ENCODE measurements around the gene HGFAC.

The HGFAC gene

DNA sequence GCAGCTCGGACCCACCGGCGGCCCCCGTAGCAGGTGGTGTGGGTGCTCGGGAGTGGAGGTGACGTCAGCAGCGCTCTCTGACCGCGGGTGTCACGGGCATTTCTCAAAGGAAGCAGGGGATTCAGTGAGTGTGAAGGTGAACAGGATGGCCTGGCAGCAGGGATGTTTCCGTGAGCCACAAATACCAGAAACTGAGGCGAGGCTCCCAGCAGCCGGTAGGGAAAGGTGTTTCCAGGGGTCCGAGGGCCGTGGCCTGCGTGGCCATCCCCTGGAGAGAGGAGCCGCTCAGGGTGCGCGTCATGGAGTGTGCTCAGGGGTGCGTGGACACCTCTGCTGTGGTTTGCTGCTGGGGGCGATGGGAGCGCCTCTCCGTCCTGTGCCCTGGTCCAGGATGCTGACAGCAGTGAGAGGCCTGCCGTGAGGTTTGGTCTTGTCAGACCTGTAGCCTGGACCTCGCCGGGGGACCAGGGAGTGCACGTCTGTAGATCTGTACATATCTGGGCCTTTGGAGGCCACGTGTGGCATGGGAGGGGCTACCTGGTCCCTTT, 10.2 kb upstream of the HGFAC start:
- TF ChIP-seq, protein P1, sequence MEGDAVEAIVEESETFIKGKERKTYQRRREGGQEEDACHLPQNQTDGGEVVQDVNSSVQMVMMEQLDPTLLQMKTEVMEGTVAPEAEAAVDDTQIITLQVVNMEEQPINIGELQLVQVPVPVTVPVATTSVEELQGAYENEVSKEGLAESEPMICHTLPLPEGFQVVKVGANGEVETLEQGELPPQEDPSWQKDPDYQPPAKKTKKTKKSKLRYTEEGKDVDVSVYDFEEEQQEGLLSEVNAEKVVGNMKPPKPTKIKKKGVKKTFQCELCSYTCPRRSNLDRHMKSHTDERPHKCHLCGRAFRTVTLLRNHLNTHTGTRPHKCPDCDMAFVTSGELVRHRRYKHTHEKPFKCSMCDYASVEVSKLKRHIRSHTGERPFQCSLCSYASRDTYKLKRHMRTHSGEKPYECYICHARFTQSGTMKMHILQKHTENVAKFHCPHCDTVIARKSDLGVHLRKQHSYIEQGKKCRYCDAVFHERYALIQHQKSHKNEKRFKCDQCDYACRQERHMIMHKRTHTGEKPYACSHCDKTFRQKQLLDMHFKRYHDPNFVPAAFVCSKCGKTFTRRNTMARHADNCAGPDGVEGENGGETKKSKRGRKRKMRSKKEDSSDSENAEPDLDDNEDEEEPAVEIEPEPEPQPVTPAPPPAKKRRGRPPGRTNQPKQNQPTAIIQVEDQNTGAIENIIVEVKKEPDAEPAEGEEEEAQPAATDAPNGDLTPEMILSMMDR (IDR thresholded peaks at IDR 0.05; ENCODE audit: control insufficient read depth, insufficient read depth, low read depth, low read length, missing control alignments): no peak
- no peak overlapping the region for H3K4me3 ChIP-seq (ENCODE audit: control insufficient read depth, low read depth, low read length)
- no peak for DNase-seq (ENCODE audit: low read depth)

DNA sequence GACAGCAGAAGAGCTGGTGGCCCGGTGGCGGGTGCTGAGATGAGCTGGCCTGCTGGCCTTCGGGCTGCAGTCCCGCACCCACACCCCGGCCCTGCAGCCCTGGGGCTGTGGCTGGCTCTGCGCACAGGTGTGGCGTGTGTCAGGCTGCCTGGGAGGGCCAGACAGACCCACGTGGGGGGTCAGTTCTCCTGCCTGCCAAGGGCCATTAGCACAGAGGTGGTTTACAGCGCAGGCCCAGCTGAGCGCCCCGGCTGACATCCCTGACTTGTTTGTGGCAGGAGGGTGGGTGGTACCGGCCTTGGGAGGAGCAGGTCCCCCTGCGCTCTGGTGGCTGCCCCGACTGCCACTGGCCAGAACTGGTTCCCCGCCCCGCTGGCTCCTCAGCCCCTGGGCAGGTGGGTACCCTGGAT, 9.4 kb upstream of the HGFAC start:
- no peak for DNase-seq (ENCODE audit: low read depth)
- TF ChIP-seq, protein P1 (IDR thresholded peaks at IDR 0.05; ENCODE audit: control insufficient read depth, insufficient read depth, low read depth, low read length, missing control alignments): no peak
- H3K4me3 ChIP-seq (ENCODE audit: control insufficient read depth, low read depth, low read length): no peak overlapping the region

DNA sequence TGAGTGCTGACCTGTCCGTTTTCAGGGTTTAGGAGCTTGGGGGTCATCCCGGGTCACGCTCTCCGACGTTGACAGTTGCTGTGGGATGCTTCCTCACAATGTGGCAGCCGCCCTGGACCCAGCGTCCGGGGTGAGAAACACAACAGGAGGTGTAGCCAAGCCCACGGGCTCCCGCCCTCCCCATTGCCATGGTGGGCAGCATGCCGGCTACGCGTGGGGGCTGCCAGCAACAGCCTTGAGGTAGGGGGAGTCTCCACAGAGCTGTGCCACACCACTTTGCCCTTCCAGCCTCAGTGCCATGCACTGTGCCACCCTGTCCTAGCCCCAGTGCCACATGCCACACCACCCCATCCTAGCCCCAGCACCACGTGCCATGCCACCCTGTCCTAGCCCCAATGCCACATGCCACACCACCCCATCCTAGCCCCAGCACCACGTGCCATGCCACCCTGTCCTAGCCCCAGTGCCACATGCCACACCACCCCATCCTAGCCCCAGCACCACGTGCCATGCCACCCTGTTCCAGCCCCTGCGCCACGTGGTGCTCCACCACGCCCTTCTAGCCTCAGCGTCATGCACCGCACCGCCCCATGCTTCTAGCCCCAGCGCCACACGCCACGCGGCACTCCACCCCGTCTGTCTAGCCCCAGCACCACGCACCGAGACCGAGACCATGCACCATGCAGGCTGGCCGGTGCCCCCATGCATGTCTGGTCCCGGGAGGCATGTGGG, 8.5 kb upstream of the HGFAC start:
- TF ChIP-seq, protein P1 (IDR thresholded peaks at IDR 0.05; ENCODE audit: control insufficient read depth, insufficient read depth, low read depth, low read length, missing control alignments): no peak
- no peak overlapping the region for H3K4me3 ChIP-seq (ENCODE audit: control insufficient read depth, low read depth, low read length)
- no peak for DNase-seq (ENCODE audit: low read depth)

DNA sequence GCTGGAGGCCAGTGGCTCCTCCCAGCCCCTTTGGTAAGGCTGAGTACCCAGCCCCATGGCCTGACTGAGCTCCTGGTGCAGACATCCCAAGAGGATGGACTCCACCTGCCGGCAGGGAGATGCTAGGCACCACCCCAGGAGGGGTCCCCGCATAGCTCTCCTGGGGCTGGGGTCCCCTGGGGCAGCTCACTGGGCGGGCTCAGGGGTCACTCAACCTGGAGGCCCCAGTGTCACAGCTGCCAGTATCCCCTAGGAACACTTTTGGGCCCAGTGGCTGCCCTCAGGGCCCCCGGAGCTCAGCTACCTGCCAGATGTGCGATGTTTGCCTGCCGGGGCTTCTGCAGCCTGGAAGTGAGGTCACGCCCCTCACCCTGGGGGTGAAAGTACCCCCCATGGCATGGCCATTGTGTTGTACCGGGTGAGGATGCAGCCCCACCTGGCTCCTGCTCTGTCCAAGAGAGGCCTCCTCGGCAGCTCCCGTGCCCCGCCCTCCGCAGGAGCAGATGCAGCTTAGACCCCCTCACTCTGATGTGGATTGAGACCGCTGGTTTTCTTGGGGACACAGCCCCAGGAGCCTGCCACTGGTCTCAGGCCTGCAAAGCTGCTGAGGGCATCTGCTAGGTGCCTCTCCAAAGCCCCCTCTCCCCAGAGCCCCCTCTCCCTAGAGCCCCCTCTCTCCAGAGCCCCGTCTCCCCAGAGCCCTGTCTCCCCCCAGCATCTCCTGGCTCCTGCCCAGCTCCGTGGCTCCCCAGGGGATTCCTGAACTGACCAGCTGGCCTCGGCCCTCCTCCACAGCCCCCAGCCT, 6.7 kb upstream of the HGFAC start:
- H3K4me3 ChIP-seq (ENCODE audit: control insufficient read depth, low read depth, low read length): no peak overlapping the region
- TF ChIP-seq, protein P1 (IDR thresholded peaks at IDR 0.05; ENCODE audit: control insufficient read depth, insufficient read depth, low read depth, low read length, missing control alignments): no peak
- DNase-seq (ENCODE audit: low read depth): no peak

DNA sequence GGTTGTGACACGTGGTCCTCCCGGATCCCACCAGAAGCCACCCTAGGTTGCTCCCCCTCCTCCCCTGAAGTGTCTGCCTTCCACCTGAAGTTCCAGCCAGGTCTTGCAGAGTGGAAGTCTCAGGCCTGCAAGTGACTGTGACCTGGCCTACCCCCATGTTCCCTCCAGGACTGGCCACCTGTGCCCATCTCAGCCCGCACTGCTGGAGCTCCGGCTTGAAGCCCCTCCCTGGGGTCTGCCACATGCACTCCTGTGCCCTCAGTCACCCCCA, 6.1 kb upstream of the HGFAC start:
- DNase-seq (ENCODE audit: low read depth): no peak
- H3K4me3 ChIP-seq (ENCODE audit: control insufficient read depth, low read depth, low read length): no peak overlapping the region
- TF ChIP-seq, protein P1 (IDR thresholded peaks at IDR 0.05; ENCODE audit: control insufficient read depth, insufficient read depth, low read depth, low read length, missing control alignments): no peak

DNA sequence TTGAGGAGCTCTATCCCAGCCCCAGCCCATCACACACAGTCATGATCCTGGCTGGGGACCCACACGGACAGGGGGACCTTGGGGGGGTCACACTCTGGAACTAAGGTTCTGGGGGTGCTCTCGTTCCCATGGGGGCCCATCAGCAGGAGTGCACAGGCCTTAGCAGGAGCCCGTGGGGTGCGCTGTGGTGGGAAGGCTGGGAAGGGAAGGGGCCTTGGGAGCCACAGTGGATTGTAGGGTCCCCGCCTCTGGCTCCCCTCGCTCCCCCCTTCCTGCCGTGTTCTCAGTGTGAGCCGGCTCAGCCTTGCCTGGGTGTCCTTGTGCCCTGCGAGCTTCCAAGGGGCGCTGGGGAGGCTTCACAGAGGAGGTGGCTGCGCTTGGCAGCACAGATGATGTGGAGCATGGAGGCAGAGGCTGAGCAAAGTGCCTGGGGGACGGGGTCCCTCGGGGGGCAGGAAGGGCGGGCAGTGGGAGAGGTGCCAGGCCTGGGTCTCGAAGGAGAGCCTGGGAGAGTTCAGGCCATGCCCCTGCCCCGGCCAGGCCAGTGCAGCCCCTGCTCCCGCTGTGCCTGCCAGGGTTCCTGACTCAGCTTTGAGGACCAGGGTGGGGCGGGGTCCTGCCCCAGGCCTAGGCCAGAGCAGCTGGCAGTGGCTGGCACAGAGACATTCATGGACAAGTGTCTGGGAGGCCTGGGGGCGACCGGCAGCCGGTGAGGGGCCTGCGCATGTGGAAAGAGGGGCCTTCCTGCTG, 5.5 kb upstream of the HGFAC start:
- no peak for DNase-seq (ENCODE audit: low read depth)
- TF ChIP-seq, protein P1 (IDR thresholded peaks at IDR 0.05; ENCODE audit: control insufficient read depth, insufficient read depth, low read depth, low read length, missing control alignments): no peak
- no peak overlapping the region for H3K4me3 ChIP-seq (ENCODE audit: control insufficient read depth, low read depth, low read length)
